Activated T-helper 1 cell treated with anti-CD3 and anti-CD28 coated beads, Interleukin-12 subunit alpha, Interleukin-12 subunit beta, Interleukin-2, Interleukin-4 antibody, amounts not matched to agents 30 ng/mL and 10 ng/mL and 1 ng/mL, durations not matched to agents 14 hours and 24 hours and 36 hours (primary cell): Measurements from ENCODE around the gene MYCT1. TPM values are rescaled to one million over a fixed set of nuclear protein-coding genes. Genes with fewer than 3 reads are reported as not detected.

ENCODE experiments used
- DNase-seq: peaks from one replicate; pipeline ENCODE4 v3.0.0; 2021; ENCODE audit warnings: low spot score
- H3K27ac Mint-ChIP-seq: one replicate; pipeline ENCODE4 v1.8.0; 2021; ENCODE audit warnings: mild to moderate bottlenecking, mixed read lengths
- H3K27me3 Mint-ChIP-seq: one replicate; pipeline ENCODE4 v1.8.0; 2022; ENCODE audit warnings: mild to moderate bottlenecking, moderate library complexity, mixed read lengths; ENCODE audit not compliant: insufficient read depth
- H3K36me3 Mint-ChIP-seq: one replicate; pipeline ENCODE4 v1.8.0; 2021; ENCODE audit warnings: low read depth, mixed read lengths
- H3K4me1 Mint-ChIP-seq: one replicate; pipeline ENCODE4 v1.8.0; 2021; ENCODE audit warnings: low read depth, mixed read lengths
- H3K4me3 Mint-ChIP-seq: one replicate; pipeline ENCODE4 v1.8.0; 2021; ENCODE audit warnings: mild to moderate bottlenecking, moderate library complexity, mixed read lengths
- H3K9me3 Mint-ChIP-seq: one replicate; pipeline ENCODE4 v1.8.0; 2021; ENCODE audit warnings: mixed read lengths
- intact Hi-C: fragments of 100-400 bp; cut with micrococcal nuclease; formaldehyde crosslinking; loops from one replicate; pipeline ENCODE4 v1.15.1; 2024
- total RNA-seq: library from RNA; stranded (reverse); gene quantifications from 2 replicates; pipeline ENCODE4 v1.2.3, GENCODE V29; 2022

The MYCT1 gene
- total RNA-seq, 1 donor from 2014 or later: not detected

DNA sequence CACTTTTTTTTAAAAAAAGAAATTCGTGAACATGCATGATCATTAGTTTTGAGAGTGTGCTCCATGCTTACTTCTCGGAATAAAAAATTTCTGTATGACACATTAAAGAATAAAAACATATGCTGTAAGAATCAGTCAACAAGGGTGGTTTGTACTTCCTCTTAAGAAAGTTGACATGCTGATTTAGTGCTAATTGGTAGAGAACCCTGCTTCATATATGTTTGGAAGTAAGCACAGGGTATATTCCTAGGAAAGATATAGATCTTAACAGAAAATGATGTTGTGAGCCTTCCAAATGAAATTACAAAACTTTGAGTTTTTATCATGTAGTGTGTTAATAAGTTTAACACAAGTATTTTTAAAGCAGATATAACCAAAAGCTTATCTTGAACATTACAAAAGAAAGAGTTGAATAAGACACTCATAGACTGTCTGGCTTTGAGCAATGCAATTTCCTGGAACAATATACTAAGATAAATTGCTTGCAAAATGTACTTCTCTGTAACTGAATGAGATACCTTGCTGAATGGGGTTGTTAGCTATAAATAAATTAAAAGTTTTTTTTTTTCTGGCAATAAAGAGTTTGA, 39.1 kb downstream of the MYCT1 start:
- Mint-ChIP-seq H3K27ac (no peak overlapping the region), H3K9me3 (no peaks in the 10 kb centered on the region), H3K27me3 (no peaks in the 10 kb centered on the region), H3K4me1 (no peaks in the 10 kb centered on the region), H3K4me3 (no peak overlapping the region), H3K36me3 (no peaks in the 10 kb centered on the region)
- intact Hi-C loops: no loop called here
- DNase-seq: no peak

DNA sequence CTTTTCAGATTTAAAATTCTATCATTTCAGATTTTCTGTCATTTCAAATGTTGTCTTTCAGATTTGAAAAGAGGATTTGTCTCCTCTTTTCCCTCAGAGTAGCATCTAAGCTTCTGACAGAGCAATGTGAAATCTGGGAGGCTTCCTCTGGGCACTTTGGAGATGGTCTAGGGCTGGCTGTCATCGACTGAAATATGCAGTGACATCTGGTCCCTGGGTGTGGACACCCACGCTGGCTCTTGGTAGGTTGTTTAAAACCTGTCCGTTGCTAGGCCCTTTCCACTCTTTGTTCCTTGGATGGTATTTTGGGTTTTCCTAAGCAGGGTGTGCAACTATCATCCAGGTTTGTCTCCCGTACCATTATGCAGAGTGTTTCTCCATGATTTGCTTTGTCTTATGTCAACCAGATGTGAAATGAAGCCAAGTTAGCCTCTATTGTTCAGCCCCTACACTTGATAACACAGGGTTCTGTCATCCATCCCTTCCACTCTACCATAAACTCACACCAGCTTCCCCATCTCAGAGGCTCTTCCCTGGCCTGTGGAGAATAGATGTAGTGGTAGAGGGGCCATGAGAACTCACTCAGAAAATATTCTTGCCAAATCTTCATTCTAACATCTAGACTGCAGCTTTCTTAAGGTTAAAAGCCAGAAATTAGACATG, 47.9 kb downstream of the MYCT1 start:
- intact Hi-C loops: no loop called here
- H3K4me3 Mint-ChIP-seq: no peak overlapping the region
- DNase-seq: no peak
- no peaks in the 10 kb centered on the region for H3K36me3 Mint-ChIP-seq
- no peaks in the 10 kb centered on the region for H3K27me3 Mint-ChIP-seq
- no peak overlapping the region for H3K27ac Mint-ChIP-seq
- no peaks in the 10 kb centered on the region for H3K9me3 Mint-ChIP-seq
- no peaks in the 10 kb centered on the region for H3K4me1 Mint-ChIP-seq

DNA sequence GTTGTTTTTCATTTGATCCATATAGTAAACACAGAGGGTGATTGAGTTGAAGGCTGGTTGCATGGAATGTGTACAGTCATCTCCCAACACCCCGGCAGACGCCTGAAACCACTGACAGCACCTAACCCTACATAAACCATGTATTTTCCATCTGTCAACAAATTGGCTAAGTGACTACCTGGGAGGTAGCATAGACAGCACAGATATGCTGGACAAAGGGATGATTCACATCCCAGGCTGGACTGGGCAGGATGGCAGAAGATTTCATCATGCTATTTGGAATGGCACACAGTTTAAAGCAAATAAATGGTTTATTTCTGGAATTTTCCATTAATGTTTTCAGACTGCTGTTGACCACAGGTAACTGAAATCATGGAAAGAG, 48.5 kb downstream of the MYCT1 start:
- Mint-ChIP-seq H3K27me3 (no peaks in the 10 kb centered on the region), H3K4me1 (no peaks in the 10 kb centered on the region), H3K4me3 (no peak overlapping the region), H3K36me3 (no peaks in the 10 kb centered on the region), H3K27ac (no peak overlapping the region), H3K9me3 (no peaks in the 10 kb centered on the region)
- intact Hi-C loops: no loop called here
- DNase-seq: no peak

DNA sequence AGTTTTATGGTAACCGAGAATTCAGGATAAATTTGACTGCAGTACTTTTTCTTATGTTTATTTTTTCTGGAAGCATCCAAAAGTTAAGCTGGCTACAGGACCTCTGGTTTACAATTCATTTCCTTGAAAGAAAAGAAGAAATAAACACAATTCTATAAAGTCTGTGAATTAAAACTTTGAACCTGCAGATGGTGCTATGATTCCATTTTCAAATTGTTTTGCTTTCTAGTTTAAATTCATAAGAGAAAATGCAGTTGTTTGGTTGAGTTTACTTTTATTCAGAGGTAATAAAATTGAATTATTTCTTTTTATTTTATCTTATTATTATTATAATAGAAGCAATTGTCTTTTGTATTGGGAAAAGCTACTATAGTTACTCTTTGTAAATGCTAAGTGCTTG, 51.1 kb downstream of the MYCT1 start:
- DNase-seq: no peak
- intact Hi-C loops: loop anchor here (2.0 kb wide), 1 partner anchor 200 kb away; no protein-coding TSS in a partner anchor
- no peaks in the 10 kb centered on the region for H3K36me3 Mint-ChIP-seq
- no peaks in the 10 kb centered on the region for H3K9me3 Mint-ChIP-seq
- H3K4me1 Mint-ChIP-seq: no peaks in the 10 kb centered on the region
- no peak overlapping the region for H3K27ac Mint-ChIP-seq
- no peak overlapping the region for H3K4me3 Mint-ChIP-seq
- no peaks in the 10 kb centered on the region for H3K27me3 Mint-ChIP-seq

DNA sequence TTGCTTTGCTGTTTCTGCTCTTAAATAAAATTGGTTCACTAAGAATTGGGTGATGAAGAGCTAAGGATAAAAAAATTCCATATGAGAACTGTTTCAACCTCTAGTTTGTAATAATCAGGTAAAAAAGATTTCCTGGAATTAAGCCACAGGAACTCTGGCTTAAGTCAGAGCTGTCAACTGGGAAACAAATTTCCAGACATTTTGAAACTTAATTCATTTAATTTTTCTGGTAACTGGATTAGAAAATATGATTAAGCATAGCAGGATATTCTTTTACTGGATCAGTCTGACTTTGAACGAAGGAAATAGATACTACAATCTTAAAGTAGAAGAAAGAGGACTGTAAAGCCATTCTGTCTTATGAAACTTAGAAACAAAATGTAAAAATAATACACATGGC, 51.6 kb downstream of the MYCT1 start:
- Mint-ChIP-seq H3K27ac (no peak overlapping the region), H3K27me3 (no peaks in the 10 kb centered on the region), H3K9me3 (no peaks in the 10 kb centered on the region), H3K36me3 (no peaks in the 10 kb centered on the region), H3K4me3 (no peak overlapping the region), H3K4me1 (no peaks in the 10 kb centered on the region)
- DNase-seq: no peak
- intact Hi-C loops: loop anchor here (2.0 kb wide), 1 partner anchor 199 kb away; no protein-coding TSS in a partner anchor

GRCh38 chr6:152750694-152751093, 53.0 kb downstream of the MYCT1 start, which contains the start of gene VIP:
VIP (plus strand) TSS chr6:152750797; CDS start chr6:152752178, 1,381 bp downstream.
- no peaks in the 10 kb centered on the region for H3K4me1 Mint-ChIP-seq
- H3K27me3 Mint-ChIP-seq: no peaks in the 10 kb centered on the region
- H3K27ac Mint-ChIP-seq: no peak within 1 kb of the TSS
- intact Hi-C loops: no loop called here
- H3K9me3 Mint-ChIP-seq: no peaks in the 10 kb centered on the region
- DNase-seq: no peak
- no peak within 1 kb of the TSS for H3K4me3 Mint-ChIP-seq
- H3K36me3 Mint-ChIP-seq: no peaks in the 10 kb centered on the region

DNA sequence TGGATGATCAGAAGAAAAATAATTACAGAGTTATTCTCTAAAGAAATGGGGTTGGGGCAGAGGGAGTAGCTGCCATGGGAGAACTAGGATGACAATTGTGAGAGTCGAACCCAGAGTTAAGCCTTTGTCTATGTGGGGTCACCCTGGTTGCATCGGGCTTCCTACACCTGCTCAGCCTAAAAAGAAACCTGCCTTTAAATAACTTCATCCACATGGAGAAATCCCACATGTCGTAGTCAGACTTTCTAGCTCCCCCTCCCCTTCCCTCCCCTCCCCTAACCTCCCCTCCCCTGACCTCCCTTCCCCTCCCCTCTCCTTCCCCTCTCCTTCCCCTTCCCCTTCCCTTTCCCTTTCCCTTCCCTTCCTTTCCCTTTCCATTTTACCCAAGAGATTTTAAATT, 67.6 kb downstream of the MYCT1 start:
- no peaks in the 10 kb centered on the region for H3K27me3 Mint-ChIP-seq
- no peaks in the 10 kb centered on the region for H3K4me1 Mint-ChIP-seq
- DNase-seq: no peak
- intact Hi-C loops: no loop called here
- no peak overlapping the region for H3K4me3 Mint-ChIP-seq
- H3K27ac Mint-ChIP-seq: no peak overlapping the region
- no peaks in the 10 kb centered on the region for H3K36me3 Mint-ChIP-seq
- no peaks in the 10 kb centered on the region for H3K9me3 Mint-ChIP-seq

DNA sequence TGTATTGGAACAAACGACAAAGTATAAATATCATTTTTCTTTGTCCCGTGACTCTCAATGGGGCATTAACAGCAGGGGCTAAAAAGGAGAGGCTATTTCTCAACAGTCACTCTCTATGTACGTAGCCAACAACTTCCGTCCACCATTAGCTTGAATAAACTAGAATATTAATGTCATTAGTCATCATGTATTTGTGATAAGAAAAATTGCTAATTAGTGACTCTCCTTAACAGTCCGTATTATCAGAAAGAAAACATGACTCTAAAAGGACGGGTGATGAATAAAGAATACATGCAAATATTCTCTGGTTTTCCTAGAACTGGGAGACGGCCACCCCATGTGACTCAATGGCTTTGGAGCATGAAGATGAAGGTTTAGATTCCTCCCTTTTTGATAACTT, 71.5 kb downstream of the MYCT1 start:
- Mint-ChIP-seq H3K4me3 (no peak overlapping the region), H3K27me3 (no peaks in the 10 kb centered on the region), H3K4me1 (no peaks in the 10 kb centered on the region), H3K27ac (no peak overlapping the region), H3K36me3 (no peaks in the 10 kb centered on the region), H3K9me3 (no peaks in the 10 kb centered on the region)
- intact Hi-C loops: no loop called here
- DNase-seq: no peak

DNA sequence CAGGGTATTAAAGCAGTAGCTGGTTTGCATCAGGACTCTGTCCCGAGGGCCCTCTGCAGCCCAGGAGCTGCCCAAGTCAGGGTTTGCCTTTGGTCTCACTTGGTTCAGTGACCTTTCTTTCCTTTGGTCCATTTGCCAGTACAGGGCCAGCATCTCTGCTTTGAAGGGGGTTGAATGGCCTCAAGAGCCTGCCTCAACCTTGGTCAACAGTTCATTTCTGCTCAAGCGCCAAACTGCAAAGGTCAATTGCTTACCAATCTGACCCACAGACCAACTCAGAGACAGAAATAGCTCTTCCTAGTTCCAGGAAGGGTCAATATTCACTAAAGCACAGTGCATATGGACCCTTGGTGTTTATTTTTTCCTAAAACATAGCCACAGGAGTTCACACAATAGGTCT, 72.3 kb downstream of the MYCT1 start:
- intact Hi-C loops: no loop called here
- no peaks in the 10 kb centered on the region for H3K4me1 Mint-ChIP-seq
- no peaks in the 10 kb centered on the region for H3K27me3 Mint-ChIP-seq
- no peaks in the 10 kb centered on the region for H3K9me3 Mint-ChIP-seq
- H3K4me3 Mint-ChIP-seq: no peak overlapping the region
- no peak overlapping the region for H3K27ac Mint-ChIP-seq
- no peak for DNase-seq
- H3K36me3 Mint-ChIP-seq: no peaks in the 10 kb centered on the region

GRCh38 chr6:152771061-152771687, 73.5 kb downstream of the MYCT1 start:
- DNase-seq: no peak
- Mint-ChIP-seq H3K27ac (no peak overlapping the region), H3K4me3 (no peak overlapping the region), H3K4me1 (no peaks in the 10 kb centered on the region), H3K36me3 (no peaks in the 10 kb centered on the region), H3K9me3 (no peaks in the 10 kb centered on the region), H3K27me3 (no peaks in the 10 kb centered on the region)
- intact Hi-C loops: no loop called here

Other genes starting within 250 kb of the MYCT1 start
- gene SYNE1, start 60.5 kb upstream of the MYCT1 start, total RNA-seq: 14.5 and 16.0 TPM in 2 replicates
- not detected in 2 replicates for gene VIP, start 52.9 kb downstream of the MYCT1 start, total RNA-seq